GM12878 (cell line): ENCODE results near the gene MAFG. TPM values are rescaled to one million over a fixed set of nuclear protein-coding genes. Genes with fewer than 3 reads are reported as not detected.

Experiments used
- BCL11A ChIP-seq: IDR thresholded peaks from 2 replicates; pipeline ENCODE4 v1.6.1; 2011; ENCODE audit warnings: low read depth, low read length
- BCL3 ChIP-seq: IDR thresholded peaks from 2 replicates; pipeline ENCODE4 v1.6.1; 2011; ENCODE audit warnings: borderline replicate concordance, low read depth, mild to moderate bottlenecking, moderate library complexity, low read length; ENCODE audit not compliant: insufficient read depth, poor library complexity, severe bottlenecking
- CBX3 ChIP-seq: fragments of 200-600 bp; sonication (generic); IDR thresholded peaks from 2 replicates; pipeline ENCODE4 v1.6.1; 2016; ENCODE audit warnings: low read depth, borderline replicate concordance
- CUX1 ChIP-seq: IDR thresholded peaks from 2 replicates; pipeline ENCODE4 v1.6.1; 2012; ENCODE audit warnings: improper control_type of control experiment, low read depth, low read length; ENCODE audit not compliant: insufficient replicate concordance
- FOXK2 ChIP-seq: fragments of 450-650 bp; IDR thresholded peaks from 2 replicates; pipeline ENCODE4 v1.6.1; 2017; ENCODE audit warnings: mild to moderate bottlenecking, moderate library complexity
- MXI1 ChIP-seq: fragments of 150-350 bp; IDR thresholded peaks from 2 replicates; pipeline ENCODE4 v1.6.1; 2011; ENCODE audit warnings: low read depth, mild to moderate bottlenecking, inconsistent platforms, low read length, improper control_type of control experiment
- NFYA ChIP-seq: IDR thresholded peaks from 2 replicates; pipeline ENCODE4 v1.6.1; 2011; ENCODE audit warnings: low read depth, mild to moderate bottlenecking, low read length, improper control_type of control experiment, borderline replicate concordance
- NFYB ChIP-seq: IDR thresholded peaks from 2 replicates; pipeline ENCODE4 v1.6.1; 2011; ENCODE audit warnings: low read depth, mild to moderate bottlenecking, low read length, improper control_type of control experiment, moderate library complexity; ENCODE audit not compliant: insufficient read depth
- NR2C1 ChIP-seq: fragments of 450-650 bp; IDR thresholded peaks from 2 replicates; pipeline ENCODE4 v1.6.1; 2017; ENCODE audit warnings: antibody characterized with exemption, mild to moderate bottlenecking, moderate library complexity
- POLR2AphosphoS2 ChIP-seq: IDR thresholded peaks from 2 replicates; pipeline ENCODE4 v1.6.1; 2011; ENCODE audit warnings: low read depth, mild to moderate bottlenecking, low read length, improper control_type of control experiment, moderate library complexity
- SIX5 ChIP-seq: IDR thresholded peaks from 2 replicates; pipeline ENCODE4 v1.6.1; 2011; ENCODE audit warnings: mild to moderate bottlenecking, low read depth, low read length, moderate library complexity; ENCODE audit not compliant: severe bottlenecking
- SMARCA5 ChIP-seq: fragments of 450-650 bp; IDR thresholded peaks from 2 replicates; pipeline ENCODE4 v1.6.1; 2017; ENCODE audit warnings: mild to moderate bottlenecking
- SP1 ChIP-seq: IDR thresholded peaks from one replicate; pipeline ENCODE4 v1.6.1; 2011; ENCODE audit warnings: low read depth, low read length
- YBX1 ChIP-seq: fragments of 450-650 bp; IDR thresholded peaks from 2 replicates; pipeline ENCODE4 v1.6.1; 2016; ENCODE audit warnings: antibody characterized with exemption
- ZNF24 ChIP-seq: fragments of 450-650 bp; IDR thresholded peaks from 2 replicates; pipeline ENCODE4 v1.6.1; 2017; ENCODE audit warnings: antibody characterized with exemption, mild to moderate bottlenecking
- ZNF687 ChIP-seq: fragments of 450-650 bp; IDR thresholded peaks from 2 replicates; pipeline ENCODE4 v1.6.1; 2017; ENCODE audit warnings: mild to moderate bottlenecking, moderate library complexity
- ZZZ3 ChIP-seq: IDR thresholded peaks from 2 replicates; pipeline ENCODE4 v1.6.1; 2011; ENCODE audit warnings: low read depth; ENCODE audit not compliant: control insufficient read depth, insufficient read length
- polyA plus RNA-seq, 11 experiments: library from polyadenylated mRNA; depleted of rRNA in 4 of 11; unstranded in 6 of 11; stranded (reverse) in 5 of 11; fragments of >200 nt; fragmentation: Nextera tagmentation in 4 of 11; fragmentation: Illumina TruSeq in 1 of 11; extraction: Ambion mirVana in 4 of 11; extraction: Trizol in 1 of 11; gene quantifications; 1 replicate in 1 of 11; 2 replicates in 10 of 11; pipeline versions ENCODE4 v1.2.1 to v1.2.3, GENCODE V29; 2011 to 2016; ENCODE audit warnings: inconsistent platforms in 2 of 11, missing spikeins in 2 of 11, low read depth in 1 of 11
- total RNA-seq, 4 experiments: library from RNA; depleted of rRNA in 3 of 4; stranded (reverse); fragments of >200 nt in 3 of 4; fragmentation: Illumina TruSeq in 1 of 4; extraction: Trizol in 1 of 4; gene quantifications; 2 replicates each; pipeline versions ENCODE4 v1.2.1 to v1.2.3, GENCODE V29; 2013 to 2021

The MAFG gene
- total and polyA plus RNA-seq, 10 of the 15 experiments (the other 5 are each of a cell fraction or from before 2014, with no cell fraction given), result 0.48 to 20.1 (median 7.6) TPM

- TF ChIP-seq SP1 (no peak), ZNF24 (no peak), SMARCA5 (0 out of 2 replicates have a peak, but pooled peaks have one; percentile 57), NFYA (no peak), CUX1 (no peak), ZZZ3 (no peak), BCL11A (no peak), NFYB (no peak), MXI1 (0 out of 2 replicates have a peak, but pooled peaks have one; percentile 31), CBX3 (no peak), NR2C1 (no peak), POLR2AphosphoS2 (no peak; the same call in 1 of the 2 replicates), ZNF687 (no peak), BCL3 (no peak), SIX5 (no peak), YBX1 (no peak), FOXK2 (no peak)
Measured at GRCh38 chr17:81869221-81870130, 58.1 kb downstream of the MAFG start (continued).
